Measurements from ENCODE around the gene FAM53B.

FAM53B gene

DNA sequence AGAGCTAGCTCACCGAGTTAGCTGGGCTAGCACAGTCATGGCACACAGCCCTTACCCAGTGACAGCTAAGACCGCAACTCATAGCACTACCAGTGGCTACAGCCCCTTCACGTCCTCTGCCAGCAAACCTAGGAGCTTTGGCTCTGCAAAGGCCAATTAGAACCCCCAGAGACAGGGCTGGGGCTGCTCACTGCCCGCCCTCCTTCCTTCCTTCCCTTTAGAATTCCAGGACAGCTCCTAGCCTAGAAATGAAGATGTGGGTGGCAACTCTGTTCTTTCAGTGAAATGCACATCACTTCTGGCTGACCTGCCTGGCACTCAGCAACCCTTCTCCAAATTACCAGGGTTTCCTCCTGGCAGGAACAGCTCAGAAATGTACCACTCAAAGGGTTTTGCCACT, 99.9 kb downstream of the FAM53B start:
- no peak for DNase-seq

DNA sequence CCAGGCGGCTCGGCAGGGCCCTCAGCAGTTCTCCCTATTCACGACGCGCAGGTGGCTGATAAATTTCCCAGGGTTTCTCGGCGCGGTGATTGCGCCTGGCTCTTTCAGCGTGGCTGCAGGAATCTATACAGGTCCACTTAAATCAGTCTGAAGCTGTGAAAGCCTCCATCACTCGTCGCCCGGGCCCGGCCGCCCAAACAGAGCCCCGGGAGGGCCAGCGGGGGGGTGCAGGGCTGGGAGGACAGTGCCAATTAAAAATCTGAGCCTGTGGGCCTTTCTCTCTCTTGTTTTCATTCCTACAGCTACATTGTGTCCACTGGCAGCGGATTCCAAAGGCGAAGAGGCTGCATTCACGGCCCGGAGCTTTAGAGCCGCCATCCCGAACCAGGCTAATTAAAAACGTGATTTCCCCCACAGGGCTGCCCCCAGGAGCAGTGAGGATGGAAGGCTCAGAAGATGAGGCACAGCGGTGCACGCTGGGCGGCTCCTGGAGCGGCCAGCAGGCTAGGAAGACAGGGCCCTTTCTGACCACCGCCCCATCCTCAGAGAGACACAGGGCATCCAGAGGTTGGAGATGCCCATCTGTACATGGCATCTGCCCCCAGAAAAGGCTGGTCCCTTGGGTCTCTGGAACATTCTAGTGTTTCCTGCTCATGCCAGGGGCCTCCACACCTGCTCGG, 100.7 kb downstream of the FAM53B start:
- no peak for DNase-seq

DNA sequence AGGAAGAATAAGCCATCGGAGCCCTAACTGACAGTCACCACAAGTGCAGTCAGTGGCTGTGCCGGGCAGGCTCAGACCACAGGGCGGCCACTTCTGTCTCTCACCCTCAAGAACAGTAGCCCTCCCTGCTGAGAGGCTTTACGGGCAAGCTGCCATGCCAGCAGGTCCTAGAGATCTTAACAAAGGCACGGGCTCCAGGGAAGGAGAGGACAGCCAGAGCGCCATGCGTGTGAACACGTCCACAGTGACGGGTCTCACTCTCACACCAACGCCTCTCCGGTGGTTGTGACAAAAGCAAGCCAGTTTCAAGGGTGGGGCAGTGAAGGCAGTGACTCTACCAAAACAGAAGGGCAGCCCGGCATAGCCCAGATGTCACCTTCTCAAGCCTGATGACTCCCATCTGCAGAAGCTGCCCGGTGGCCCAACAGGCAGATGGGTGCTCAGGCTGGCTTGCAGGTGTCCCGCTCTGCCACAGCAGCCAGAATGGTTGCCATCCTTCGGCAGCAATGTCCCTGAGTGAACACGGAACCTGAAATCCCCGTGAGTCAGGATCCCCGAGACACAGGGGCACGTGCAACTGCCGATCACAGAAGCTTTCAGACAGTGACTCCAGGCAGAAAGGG, 102.0 kb downstream of the FAM53B start:
- DNase-seq = peak in 1 of 2 donors; percentile 27

DNA sequence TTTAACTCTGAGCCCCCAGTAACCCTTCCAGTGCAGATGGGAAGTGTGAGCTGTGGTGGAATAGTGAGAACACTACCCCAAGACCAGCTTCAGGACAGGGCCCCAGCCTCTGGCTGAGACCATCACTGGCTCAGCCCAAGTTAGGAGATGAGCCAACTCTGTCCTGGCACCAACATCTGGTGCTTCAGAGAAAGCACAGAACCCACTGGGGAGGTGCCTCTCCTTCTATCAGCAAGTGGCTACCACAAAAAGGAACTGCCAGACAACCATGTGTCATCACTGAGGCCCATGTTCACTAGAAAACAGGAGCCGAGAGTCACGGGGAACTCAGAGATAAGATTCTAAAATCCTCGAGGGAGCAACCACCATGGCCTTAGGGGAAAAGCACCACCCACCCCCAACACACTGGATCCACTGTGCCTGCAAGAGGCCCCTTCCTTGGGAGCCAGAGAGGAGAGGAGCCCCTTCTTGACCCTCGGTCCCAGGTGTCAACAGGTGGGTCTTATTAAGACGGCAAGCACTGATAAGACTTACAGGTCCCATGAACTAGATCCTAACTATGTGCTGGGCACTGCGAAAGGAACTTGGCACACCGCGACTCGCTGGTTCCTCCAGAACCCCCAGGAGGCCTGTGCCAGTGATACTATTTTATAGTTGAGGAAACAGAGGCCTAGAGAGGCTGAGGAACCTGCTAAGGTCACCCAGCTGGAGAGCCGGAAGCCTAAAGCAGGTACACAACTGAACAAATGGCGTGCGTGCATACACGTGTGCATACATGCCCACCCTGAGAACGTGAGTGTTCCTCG, 102.7 kb downstream of the FAM53B start:
- peak; percentile 66 to 77 for DNase-seq

DNA sequence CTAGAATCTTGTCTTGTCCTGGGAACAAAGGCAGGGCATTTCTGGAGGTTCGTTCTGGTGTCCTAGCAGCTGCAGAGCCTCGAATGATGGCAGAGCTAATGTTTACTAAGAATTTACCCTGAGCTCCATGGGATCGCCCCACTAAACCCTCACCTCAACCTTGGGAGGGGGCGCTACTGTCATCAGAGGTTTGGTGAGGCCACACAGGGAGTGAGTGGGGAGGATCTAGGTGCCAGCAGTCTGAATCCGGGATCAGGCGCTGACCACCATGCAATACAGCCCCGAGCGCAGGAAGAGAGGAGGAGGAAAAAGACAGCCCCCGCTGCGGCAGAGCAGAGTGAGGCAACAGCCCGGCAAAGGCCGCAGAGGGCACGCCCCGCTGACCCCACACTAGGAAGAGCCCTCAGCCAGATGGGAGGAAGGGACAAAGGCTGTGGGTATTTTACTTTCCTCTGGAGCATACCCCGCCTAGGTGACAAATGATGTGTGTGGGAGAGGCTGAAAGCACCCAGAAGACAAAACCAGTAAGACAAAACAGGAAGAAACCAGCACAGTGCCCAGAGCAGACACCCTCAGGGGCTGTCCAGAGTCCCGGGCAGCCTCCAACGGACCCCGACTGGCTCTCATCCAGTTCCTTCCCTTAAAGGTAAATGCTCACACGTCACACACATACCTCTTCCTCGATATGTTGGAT, 103.5 kb downstream of the FAM53B start:
- DNase-seq = peak in 1 of 2 donors; percentile 43

DNA sequence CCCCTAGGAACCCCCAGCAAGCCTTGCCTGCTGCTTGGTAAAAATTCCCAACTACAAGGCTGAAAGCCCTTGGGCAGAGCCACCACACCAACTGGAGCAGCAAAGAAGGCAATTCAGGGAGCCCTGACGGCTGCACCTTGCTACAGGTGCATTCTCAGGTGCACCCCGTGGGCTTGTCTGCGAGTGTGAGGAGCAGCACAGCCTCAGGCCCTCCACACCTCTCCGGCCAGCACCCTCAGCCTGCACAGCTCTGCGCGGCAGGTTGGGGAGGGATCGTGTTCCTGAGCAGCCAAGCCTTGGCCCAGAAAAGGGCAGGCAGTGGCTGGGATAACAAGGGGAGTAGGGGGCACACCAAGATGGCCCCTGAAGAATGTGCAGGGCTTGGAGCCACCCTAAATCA, 104.1 kb downstream of the FAM53B start:
- DNase-seq = no peak

DNA sequence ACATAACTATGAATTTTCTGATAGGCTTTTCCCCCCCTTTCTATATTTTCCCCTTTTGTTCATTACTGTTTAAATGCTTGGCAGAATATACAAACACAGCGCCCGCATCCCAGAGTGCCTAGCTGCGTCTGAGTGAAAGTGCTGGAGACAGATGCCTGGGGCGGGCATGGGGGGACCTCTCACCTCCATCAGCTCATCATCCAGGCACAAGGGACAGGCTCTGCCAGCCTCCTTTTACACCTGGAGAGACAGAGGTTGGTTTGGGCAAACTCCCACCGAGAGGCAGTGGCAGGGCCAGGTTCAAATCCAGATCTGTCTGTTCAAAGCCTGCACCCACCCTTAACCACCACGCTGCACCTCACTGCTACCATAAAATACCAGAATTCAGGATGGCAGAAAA, 104.5 kb downstream of the FAM53B start:
- DNase-seq = no peak

DNA sequence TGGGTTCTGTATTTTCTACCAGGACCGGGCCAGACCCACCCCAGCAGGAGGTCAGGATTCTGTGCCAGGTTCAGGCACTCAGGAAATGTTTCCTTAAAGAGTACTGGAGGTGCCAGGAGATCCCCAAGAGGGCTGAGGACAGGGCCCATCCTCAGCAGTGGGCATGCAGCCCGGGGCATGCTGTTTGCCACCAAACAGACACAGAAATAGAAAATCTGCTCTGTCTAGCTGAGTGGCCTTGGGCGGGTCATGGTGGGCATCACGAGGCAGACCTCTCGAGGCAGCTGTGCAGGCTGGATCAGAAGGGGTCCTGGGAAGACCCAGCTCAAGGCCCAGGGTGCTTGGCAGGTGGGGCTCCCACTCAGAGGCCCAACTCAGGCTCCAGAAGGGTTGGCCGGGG, 105.0 kb downstream of the FAM53B start:
- no peak for DNase-seq

DNA sequence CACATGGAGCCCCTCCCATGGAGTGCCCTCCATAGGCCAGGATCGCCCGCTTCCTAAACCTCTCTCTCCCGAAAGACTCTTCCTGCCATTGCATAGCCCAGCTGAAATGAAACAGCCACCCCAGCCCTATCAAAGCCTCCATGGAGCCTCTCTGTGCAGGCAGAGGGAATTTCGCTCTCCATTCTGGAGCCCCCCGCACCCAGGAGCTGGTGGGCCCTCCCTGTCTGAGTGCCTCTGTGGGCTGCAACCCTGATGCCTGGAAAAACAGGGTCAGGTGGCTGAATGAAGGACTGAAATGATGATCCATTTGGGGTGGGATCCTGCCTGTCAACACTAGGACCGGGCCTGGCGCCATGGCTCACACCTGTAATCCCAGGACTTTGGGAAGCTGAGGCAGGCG, 106.4 kb downstream of the FAM53B start:
- no peak for DNase-seq

DNA sequence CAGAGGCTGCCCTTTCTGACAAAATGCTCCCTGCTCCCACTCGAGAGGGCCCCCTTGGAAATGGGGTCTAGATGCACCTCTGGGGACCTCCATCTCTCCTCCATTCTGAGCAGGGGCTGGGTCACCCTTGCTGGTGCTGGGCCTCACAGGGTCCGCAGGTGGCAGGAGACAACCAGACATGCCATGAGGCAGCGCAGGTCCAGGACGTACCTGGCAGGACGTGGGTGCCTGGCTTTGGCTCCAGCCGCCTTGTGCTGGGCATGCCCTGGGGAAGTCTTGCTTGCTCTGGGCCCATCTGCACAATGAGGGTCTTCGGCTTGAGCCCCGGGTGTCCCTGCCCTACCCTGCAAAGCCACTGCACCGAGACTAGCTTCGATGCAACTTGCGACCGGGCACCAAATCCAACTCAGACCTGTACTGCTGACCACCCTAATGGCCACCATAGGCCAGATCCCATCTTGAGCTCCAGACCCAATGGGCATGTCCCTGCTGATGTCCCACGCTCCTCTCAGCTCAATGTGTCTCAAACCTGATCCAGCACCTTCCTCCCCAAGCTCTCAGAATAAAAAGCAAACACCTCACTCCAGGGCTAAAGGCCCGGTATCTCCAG, 107.0 kb downstream of the FAM53B start:
- DNase-seq = no peak

DNA sequence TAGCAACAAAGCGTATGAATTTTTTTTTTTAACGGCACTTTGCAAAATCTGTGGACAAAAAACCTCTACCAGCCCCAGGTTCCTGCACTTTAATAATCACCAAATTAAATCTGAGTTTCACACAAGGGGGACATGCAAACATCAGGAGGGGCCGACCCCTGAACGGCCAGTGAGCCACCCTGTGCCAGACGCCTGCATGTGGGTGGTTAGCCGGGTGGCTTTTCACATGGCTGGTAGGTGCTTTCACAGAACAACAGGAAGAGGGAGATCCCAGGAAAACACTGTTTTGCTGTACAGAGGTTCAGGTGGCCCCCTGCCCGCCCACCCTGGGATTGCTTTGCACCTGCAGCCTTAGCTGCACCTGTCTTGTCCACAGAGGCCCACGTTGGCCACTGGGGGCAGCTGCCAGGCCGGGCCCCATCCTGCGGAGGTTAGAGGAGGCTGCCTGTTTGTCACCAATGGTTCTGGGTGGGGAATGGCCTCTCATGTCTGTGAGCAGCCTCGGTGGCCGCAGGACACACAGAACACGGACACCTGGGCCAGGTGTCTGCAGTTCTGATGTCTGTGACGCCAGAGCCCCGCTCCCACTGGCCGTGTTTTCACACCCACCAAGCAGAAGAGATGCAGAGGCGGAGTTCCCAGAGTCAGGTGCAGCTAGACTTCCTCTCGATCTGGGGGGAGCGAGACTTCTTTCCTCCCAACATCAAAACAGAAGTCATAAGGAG, 107.7 kb downstream of the FAM53B start:
- peak; percentile 44 to 46 for DNase-seq

DNA sequence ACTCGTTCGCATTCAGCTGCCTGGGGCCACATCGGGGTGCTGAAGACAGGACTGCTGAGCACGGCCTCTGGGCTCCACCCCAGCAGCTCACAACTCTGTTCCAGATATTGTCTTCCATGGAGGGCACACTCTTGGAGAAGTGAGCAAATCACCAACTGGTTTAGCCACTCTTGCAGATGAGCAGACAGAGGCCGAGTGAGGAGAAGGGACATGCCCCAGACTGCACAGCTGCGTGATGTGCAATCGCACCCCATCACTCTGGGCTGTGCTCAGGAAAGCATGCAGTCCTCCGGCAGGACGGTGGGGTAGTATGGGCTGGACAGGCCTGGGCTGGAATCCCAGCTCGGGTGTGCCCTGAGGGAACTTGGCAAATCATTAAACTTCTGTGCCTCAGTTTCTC, 111.6 kb downstream of the FAM53B start:
- no peak for DNase-seq

DNA sequence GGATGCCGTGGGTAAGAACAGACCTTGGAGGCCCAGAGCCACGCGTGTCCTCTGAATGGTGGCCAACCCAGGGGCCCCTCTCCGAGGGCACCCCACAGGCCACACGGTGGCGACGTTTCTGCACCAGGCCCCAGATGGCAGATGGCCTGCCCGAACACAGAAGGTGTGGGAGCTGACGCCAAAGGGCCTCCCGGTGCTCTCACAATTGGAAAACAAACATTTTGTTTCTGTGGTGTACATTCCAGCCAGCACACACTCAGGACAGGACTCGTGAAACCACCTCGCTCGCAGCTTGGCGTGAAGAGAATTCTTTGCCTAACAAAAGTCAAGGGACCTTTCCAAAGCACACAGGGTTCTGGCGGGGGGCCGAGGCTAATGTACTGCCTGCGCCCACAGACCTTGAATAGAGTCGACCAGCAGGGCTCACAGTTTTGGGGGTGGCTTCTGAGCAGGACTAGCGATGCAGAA, 112.1 kb downstream of the FAM53B start:
- peak; percentile 44 to 51 for DNase-seq

DNA sequence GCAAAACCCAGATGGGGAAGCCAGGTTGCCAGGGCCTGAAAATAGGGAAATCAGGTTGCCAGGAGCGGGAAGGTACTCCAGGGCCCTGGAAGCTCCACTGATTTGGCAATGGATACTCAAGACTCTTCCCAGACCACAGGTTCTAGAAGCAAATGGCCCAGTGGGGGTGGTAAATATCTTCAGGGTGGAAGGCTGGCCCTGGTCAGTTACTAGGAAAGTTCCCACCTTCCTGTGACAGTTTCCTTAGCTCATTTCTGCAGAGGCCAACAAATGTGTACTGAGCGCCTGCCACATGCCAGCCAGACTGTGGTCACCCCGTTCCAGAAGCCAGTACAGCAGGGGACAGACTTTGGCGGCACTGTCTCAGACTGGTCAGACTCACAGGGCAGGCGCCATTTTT, 113.6 kb downstream of the FAM53B start:
- DNase-seq = no peak

DNA sequence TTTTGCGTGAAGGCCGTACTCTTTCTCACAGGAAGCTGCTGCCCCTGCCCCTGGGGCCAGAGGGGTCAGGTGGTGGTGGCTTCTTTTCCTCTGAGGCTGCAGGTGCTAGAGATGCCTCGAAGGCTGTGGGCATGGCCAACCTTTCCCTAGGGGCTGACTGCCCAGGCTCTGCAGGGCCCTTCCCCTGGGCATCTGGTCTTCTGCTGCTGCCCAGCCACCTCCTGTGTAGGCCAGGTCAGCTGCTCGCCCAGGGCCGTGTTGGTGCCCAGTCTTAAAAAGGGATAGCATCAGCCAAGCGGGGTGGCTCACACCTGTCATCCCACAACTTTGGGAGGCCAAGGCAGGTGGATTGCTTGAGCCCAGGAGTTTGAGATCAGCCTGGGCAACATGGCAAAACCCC, 114.3 kb downstream of the FAM53B start:
- no peak for DNase-seq

DNA sequence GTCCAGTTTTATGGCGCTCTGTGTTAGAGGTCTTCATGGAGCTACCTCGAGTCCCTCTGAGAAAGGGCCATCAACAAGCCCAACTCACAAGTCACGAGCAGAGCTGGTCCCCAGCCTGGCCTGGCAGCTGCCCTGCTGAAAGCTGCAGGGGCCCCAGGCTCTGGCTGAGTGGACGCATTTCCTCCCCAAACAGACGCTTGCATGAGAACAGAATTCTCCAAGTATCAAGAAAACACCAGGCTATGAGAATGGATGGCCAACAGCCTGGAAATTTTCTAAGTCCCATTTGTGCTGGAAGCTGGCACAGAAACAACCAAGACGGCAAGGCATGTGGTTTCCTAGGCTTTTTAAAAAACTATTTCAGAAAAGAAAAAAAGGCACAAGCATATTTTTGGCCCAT, 114.8 kb downstream of the FAM53B start:
- DNase-seq = no peak

DNA sequence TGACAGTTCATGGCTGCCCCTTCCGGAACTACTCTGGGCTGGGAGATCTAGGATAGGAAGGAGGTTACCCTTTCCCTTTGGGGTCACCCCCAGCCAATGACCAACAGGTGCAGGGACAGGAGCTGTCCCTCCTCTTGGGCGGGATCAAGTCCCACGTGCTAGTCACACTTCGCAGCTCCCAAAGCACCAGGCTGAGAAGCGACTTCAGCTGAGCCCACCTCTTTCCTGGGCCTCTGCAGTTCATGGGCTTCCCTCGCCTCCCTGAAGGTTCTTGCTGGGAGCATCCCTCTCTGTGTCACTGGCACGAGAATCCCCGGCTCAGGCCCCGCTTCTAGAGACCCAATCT, 115.5 kb downstream of the FAM53B start:
- DNase-seq = no peak

DNA sequence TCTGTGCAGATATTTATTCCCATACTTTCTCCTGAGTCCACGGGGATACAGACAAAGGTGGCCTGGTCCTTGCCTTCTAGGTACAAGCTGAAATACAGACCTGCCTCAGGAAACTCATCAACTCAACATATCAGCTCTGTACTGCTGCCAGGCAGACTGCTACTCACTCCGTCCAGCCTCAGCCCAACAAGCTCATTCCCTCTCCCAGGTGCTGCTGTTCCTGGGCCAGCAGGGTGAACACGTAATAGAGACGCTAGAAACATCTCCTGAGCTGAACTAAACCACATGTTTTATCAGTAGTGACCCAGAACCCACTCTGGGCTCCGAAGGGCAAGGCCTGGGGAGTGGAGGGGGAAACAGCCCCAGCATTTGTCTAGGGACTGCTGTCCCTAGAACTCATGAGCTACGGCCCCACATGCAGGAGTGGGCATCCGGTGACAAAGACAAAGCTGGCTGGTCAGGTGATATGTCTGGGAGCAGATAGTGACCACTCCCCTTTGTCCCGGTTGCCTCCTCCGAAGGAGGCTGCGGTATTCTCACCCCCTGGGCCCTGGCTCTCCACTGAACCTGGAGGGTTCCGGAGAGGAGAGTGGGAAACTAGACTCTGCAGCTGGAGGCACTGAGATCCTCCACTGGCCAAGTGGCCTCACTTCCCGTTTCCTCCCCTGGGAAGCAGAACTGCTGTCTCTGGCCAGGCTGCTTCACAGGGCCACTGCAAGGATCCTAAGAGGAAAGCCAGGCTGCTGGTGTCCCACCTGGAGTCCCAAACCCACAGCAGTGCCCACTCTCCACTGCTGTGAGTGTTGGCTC, 116.1 kb downstream of the FAM53B start:
- DNase-seq = no peak

DNA sequence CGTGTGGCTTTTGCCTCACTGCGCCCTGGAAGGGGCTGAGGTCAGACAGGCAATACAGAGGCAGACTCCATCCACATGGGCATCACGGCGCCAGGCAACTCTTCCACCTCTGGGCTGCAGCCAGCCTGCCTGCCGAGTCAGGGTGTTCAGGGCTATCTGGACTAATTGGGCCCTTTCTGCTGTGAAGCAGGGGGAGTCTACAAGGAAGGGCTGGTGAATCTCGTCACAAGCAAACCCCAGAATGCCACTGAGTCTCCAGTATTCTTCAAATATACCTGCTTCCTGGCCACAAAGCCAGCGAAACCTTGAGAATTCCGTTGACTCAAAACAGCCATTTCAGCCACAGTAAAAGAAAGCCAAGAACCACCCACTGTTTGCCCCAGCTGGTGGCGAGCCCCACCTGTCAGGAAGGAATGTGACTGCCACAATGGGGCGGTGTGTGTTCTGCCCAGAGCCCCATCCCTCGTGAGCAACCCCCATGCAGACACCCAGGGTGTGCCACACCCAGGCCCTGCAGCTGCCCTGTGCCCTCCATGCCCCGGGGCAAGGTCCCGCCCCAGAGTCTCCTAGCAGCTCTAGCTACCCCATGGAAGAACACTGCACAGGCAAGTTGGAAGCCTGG, 117.3 kb downstream of the FAM53B start:
- DNase-seq = peak; percentile 62

DNA sequence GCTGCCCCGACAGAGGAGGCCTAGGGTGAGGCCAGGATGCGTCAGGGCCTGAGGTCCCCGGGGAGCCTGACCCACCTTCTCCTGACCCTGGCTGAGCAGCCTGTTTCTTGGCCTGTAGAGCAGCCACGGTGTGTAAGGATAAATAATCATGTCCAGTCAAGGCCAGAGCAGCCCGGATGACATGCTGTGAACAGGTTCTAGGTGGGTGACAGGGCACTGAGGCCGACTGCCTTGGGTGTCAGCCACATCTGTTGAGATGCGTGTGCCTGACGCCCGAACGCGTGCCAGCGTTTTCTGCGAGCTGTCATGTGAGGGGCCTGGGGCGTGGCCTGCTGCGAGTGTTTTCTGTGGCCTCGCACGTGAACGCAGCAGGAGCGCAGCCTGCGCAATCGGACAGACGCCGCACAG, 118.3 kb downstream of the FAM53B start:
- DNase-seq = no peak

DNA sequence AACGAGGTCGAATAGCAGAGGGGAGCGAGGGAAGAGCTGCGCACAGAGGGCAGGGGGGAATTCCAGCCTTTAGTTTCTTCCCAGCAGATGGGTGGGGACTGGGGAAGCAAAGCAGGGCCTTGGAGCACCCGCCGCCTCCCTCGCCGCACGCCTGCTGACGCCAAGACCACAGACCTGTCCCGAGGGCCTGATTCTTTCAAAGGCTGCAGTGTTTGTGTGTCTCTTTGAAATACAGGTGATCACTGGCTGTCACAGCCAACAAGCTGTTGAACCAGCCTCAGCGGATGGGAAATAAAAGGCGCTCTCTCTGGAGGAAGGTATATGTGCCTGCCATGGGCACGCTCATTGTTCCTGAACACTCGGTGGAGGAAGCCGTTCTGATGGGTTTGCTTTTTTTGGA, 119.3 kb downstream of the FAM53B start:
- DNase-seq = no peak
